K562 (cell line): Measurements from ENCODE around the gene TTLL11. TPM values are rescaled to one million over a fixed set of nuclear protein-coding genes. Genes with fewer than 3 reads are reported as not detected.

Experiments used
- ATAC-seq: fragments of 200-7000 bp; cut with Tn5 transposase; 3 replicates; pipeline ENCODE4 v1.9.1; 2020; ENCODE audit warnings: moderate library complexity
- BruUV-seq: library from RNA; stranded (reverse); fragments of 400-500 nt; replicated peaks from 2 replicates; lab custom pipeline; 2021; lab: Mats Ljungman, UMichigan
- CTCF ChIA-PET: fragments of 300-600 bp; formaldehyde crosslinking; extraction: SDS; loops from one replicate; lab custom pipeline; 2021; ENCODE audit warnings: low intra/inter-chr PET ratio; lab: Yijun Ruan, JAX
- POLR2A ChIA-PET: fragments of 300-600, 350-650 bp; sonication (Branson Sonifier 250); formaldehyde crosslinking; extraction: SDS; loops from one replicate; lab custom pipeline; 2021; ENCODE audit warnings: antibody characterized with exemption, inconsistent platforms; lab: Yijun Ruan, JAX
- DNase-seq, 4 experiments: peaks; one replicate each; pipeline versions ENCODE4 v3.0.0 to v3.0.0-alpha.2; 2011 to 2018; ENCODE audit warnings: low spot score in 3 of 4, mixed read lengths in 3 of 4; ENCODE audit errors: extremely low read depth in 1 of 4
- FAIRE-seq: peaks from 2 replicates; lab custom pipeline; 2011; peaks lifted over from hg19 to GRCh38; lab: Jason Lieb, UNC
- H2AFZ ChIP-seq: 2 replicates; pipeline ENCODE4 v1.6.0; 2011; ENCODE audit warnings: low read depth, low read length, control low read depth, inconsistent platforms
- H3K27ac ChIP-seq: fragments of 200-600 bp; 3 replicates; pipeline ENCODE4 v1.8.0; 2011; ENCODE audit warnings: low read depth, mild to moderate bottlenecking, control low read depth, inconsistent platforms, low read length, moderate library complexity, mixed read lengths; ENCODE audit errors: extremely low read depth
- H3K27me3 ChIP-seq, 2 experiments: fragments of 300-600 bp in 1 of 2; 2 replicates in 1 of 2; 3 replicates in 1 of 2; pipeline versions ENCODE4 v1.6.0 to v1.8.0; 2011; ENCODE audit warnings: inconsistent platforms in 2 of 2, low read length in 2 of 2, mild to moderate bottlenecking in 1 of 2, mixed read lengths in 1 of 2, moderate library complexity in 1 of 2; ENCODE audit not compliant: control insufficient read depth in 2 of 2, insufficient read depth in 2 of 2
- H3K36me3 ChIP-seq: fragments of 300-600 bp; 3 replicates; pipeline ENCODE4 v1.8.0; 2011; ENCODE audit warnings: mild to moderate bottlenecking, low read length, inconsistent platforms; ENCODE audit not compliant: control insufficient read depth, insufficient read depth
- H3K4me1 ChIP-seq, 2 experiments: fragments of 200-600 bp in 1 of 2; replicated peaks in 1 of 2; 2 replicates in 1 of 2; 3 replicates in 1 of 2; pipeline versions ENCODE4 v1.5.1 to v1.8.0; 2011; ENCODE audit warnings: inconsistent platforms in 2 of 2, low read length in 2 of 2, mild to moderate bottlenecking in 1 of 2, mixed read lengths in 1 of 2, moderate library complexity in 1 of 2; ENCODE audit not compliant: control insufficient read depth in 2 of 2, insufficient read depth in 2 of 2
- H3K4me2 ChIP-seq: 2 replicates; pipeline ENCODE4 v1.6.1; 2011; ENCODE audit warnings: low read length, control low read depth, inconsistent platforms, mixed read lengths; ENCODE audit not compliant: insufficient read depth
- H3K4me3 ChIP-seq: fragments of 200-600 bp; sonication (generic), shearing (Covaris generic); 2 replicates; pipeline ENCODE4 v1.5.1; 2016; ENCODE audit warnings: control low read depth, inconsistent platforms
- H3K79me2 ChIP-seq: fragments of 200-600 bp; 3 replicates; pipeline ENCODE4 v1.8.0; 2011; ENCODE audit warnings: low read length, inconsistent platforms; ENCODE audit not compliant: control insufficient read depth, insufficient read depth
- H3K9ac ChIP-seq, 2 experiments: 2 replicates each; pipeline versions ENCODE4 v1.6.0 to v1.6.1; 2011; ENCODE audit warnings: low read depth in 2 of 2, low read length in 2 of 2, control low read depth in 1 of 2, inconsistent platforms in 1 of 2, mild to moderate bottlenecking in 1 of 2, mixed read lengths in 1 of 2; ENCODE audit not compliant: insufficient read depth in 1 of 2
- H3K9me1 ChIP-seq: one replicate; pipeline ENCODE4 v1.6.0; 2011; ENCODE audit warnings: inconsistent platforms, mild to moderate bottlenecking, low read length, moderate library complexity; ENCODE audit not compliant: control insufficient read depth, insufficient read depth
- H3K9me3 ChIP-seq: replicated peaks from 2 replicates; pipeline ENCODE4 v1.5.1; 2011; ENCODE audit warnings: low read depth, low read length, inconsistent platforms; ENCODE audit not compliant: control insufficient read depth, insufficient read depth
- H4K20me1 ChIP-seq: replicated peaks from 2 replicates; pipeline ENCODE4 v1.6.1; 2011; ENCODE audit warnings: low read length, inconsistent platforms, mixed read lengths; ENCODE audit not compliant: control insufficient read depth, insufficient read depth
- CEBPG ChIP-seq, 3 experiments: fragments of 200-800 bp in 1 of 3; sonication (Bioruptor generic) in 1 of 3; sonication (generic) in 1 of 3; formaldehyde crosslinking in 1 of 3; IDR thresholded peaks in 2 of 3; conservative IDR thresholded peaks in 1 of 3; 2 replicates each; pipeline versions ENCODE4 v1.6.1 to v1.8.0; 2016 to 2022; ENCODE audit warnings: missing compliant biosample characterization in 2 of 3, missing genetic modification characterization in 2 of 3, mild to moderate bottlenecking in 1 of 3, missing genetic modification reagents in 1 of 3
- DDX20 ChIP-seq: fragments of 450-650 bp; IDR thresholded peaks from 2 replicates; pipeline ENCODE4 v1.6.1; 2016; ENCODE audit warnings: missing genetic modification characterization, low read depth, mild to moderate bottlenecking, missing compliant biosample characterization, moderate library complexity
- E2F6 ChIP-seq, 2 experiments: IDR thresholded peaks; 2 replicates each; pipeline ENCODE4 v1.6.1; 2011; ENCODE audit warnings: borderline replicate concordance in 1 of 2, control low read depth in 1 of 2, low read depth in 1 of 2, low read length in 1 of 2, mild to moderate bottlenecking in 1 of 2, mixed read lengths in 1 of 2, moderate library complexity in 1 of 2; ENCODE audit not compliant: insufficient read depth in 1 of 2, insufficient read length in 1 of 2, poor library complexity in 1 of 2, severe bottlenecking in 1 of 2; ENCODE audit errors: extremely low read depth in 1 of 2
- MLX ChIP-seq, 2 experiments: fragments of 450-650 bp in 1 of 2; sonication (generic) in 1 of 2; formaldehyde crosslinking; conservative IDR thresholded peaks; 2 replicates each; pipeline versions ENCODE4 v1.4.0 to v1.8.1; 2020 to 2022; ENCODE audit warnings: mild to moderate bottlenecking in 1 of 2, missing genetic modification reagents in 1 of 2
- MYNN ChIP-seq, 2 experiments: sonication (generic); formaldehyde crosslinking in 1 of 2; IDR thresholded peaks; 2 replicates each; pipeline versions ENCODE4 v1.5.0 to v1.6.1; 2016 to 2020; ENCODE audit warnings: antibody characterized with exemption in 1 of 2, missing genetic modification reagents in 1 of 2
- NRF1 ChIP-seq, 2 experiments: fragments of 450-650 bp; IDR thresholded peaks in 1 of 2; conservative IDR thresholded peaks in 1 of 2; 2 replicates each; pipeline ENCODE4 v1.6.1; 2014; ENCODE audit warnings: mild to moderate bottlenecking in 2 of 2
- TARDBP ChIP-seq: fragments of 450-650 bp; IDR thresholded peaks from 2 replicates; pipeline ENCODE4 v1.6.1; 2016
- TEAD4 ChIP-seq, 2 experiments: sonication (generic) in 1 of 2; formaldehyde crosslinking in 1 of 2; IDR thresholded peaks; 2 replicates each; pipeline versions ENCODE4 v1.6.1 to v1.8.0; 2012 to 2022; ENCODE audit warnings: borderline replicate concordance in 1 of 2, inconsistent platforms in 1 of 2, low read length in 1 of 2, mild to moderate bottlenecking in 1 of 2, missing genetic modification reagents in 1 of 2
- ZNF77 ChIP-seq: fragments of 250-450 bp; sonication (Bioruptor Pico); IDR thresholded peaks from 2 replicates; pipeline ENCODE4 v1.5.0; 2020
- WGBS: fragments of 100-300 bp; shearing (Covaris generic); methylation state at CpG from one replicate; pipeline ENCODE4 v1.1.6; 2016; ENCODE audit warnings: low coverage, mixed read lengths; ENCODE audit not compliant: insufficient coverage; ENCODE audit errors: missing lambda C conversion rate; 5-methylcytosine and 5-hydroxymethylcytosine counted together
- in situ Hi-C: fragments of 300-500 bp; cut with MboI; formaldehyde crosslinking; loops from 4 replicates; pipeline ENCODE4 v1.15.0; 2018; ENCODE audit warnings: inconsistent platforms, mixed read lengths
- intact Hi-C: fragments of 100-400 bp; cut with micrococcal nuclease; formaldehyde crosslinking; loops from 2 replicates; pipeline ENCODE4 v1.14.2; 2022
- polyA plus RNA-seq, 8 experiments: library from polyadenylated mRNA; depleted of rRNA in 4 of 8; stranded (reverse) in 5 of 8; unstranded in 3 of 8; fragments of >200 nt; fragmentation: Nextera tagmentation in 2 of 8; fragmentation: Illumina TruSeq in 1 of 8; extraction: Ambion mirVana in 2 of 8; extraction: Trizol in 1 of 8; gene quantifications; 2 replicates each; pipeline versions ENCODE4 v1.2.1 to v1.2.3, GENCODE V29; 2011 to 2014; ENCODE audit warnings: inconsistent platforms in 1 of 8, missing spikeins in 1 of 8
- total RNA-seq, 7 experiments: library from RNA; depleted of rRNA in 6 of 7; stranded (reverse); fragments of >200 nt in 6 of 7; fragmentation: Illumina TruSeq in 2 of 7; extraction: Trizol in 2 of 7; gene quantifications; 2 replicates each; pipeline versions ENCODE4 v1.2.1 to v1.2.3, GENCODE V29; 2011 to 2021; ENCODE audit warnings: low replicate concordance in 1 of 7

Gene TTLL11
- total and polyA plus RNA-seq, 9 of the 15 experiments (the other 6 are each of a cell fraction or from before 2014, with no cell fraction given): 0.83 to 4.4 (median 2.7) TPM

- TF ChIP-seq E2F6 (IDR thresholded peaks at IDR 0.05; ENCODE audit: borderline replicate concordance in 1 of 2, extremely low read depth in 1 of 2, insufficient read depth in 1 of 2, insufficient read length in 1 of 2, low read depth in 1 of 2, low read length in 1 of 2, poor library complexity in 1 of 2, severe bottlenecking in 1 of 2): peak; percentile 50 to 69
- no peak for TF ChIP-seq ZNF77 (CRISPR knock-in tag)
- TF ChIP-seq MLX (CRISPR knock-in tag; conservative IDR thresholded peaks at IDR 0.05): no peak
- TF ChIP-seq MYNN (IDR thresholded peaks at IDR 0.05): no peak
- TF ChIP-seq MYNN (CRISPR knock-in tag; IDR thresholded peaks at IDR 0.05): no peak
- TF ChIP-seq NRF1 (conservative IDR thresholded peaks at IDR 0.05 in 1 of 2, IDR thresholded peaks at IDR 0.05 in 1 of 2): peak; percentile 83 to 86
Measured at GRCh38 chr9:122092611-122093506, at the start of gene TTLL11 (continued).

GRCh38 chr9:122141671-122142070 is 48.6 kb upstream of the TTLL11 start:
- no peaks in the 10 kb centered on the region for H3K79me2 ChIP-seq
- intact Hi-C loops (no loop called here), in situ Hi-C loops (no loop called here)
- ChIA-PET CTCF (no interaction called here), POLR2A (no interaction called here)
- TF ChIP-seq TARDBP: no peak
- TF ChIP-seq TEAD4 (IDR thresholded peaks at IDR 0.05; ENCODE audit: low read length): no peak
- TF ChIP-seq TEAD4 (CRISPR knock-in tag; IDR thresholded peaks at IDR 0.05; ENCODE audit: borderline replicate concordance): no peak
- TF ChIP-seq CEBPG (CRISPR knock-in tag; IDR thresholded peaks at IDR 0.05): no peak
- no peak for TF ChIP-seq CEBPG (tag; conservative IDR thresholded peaks at IDR 0.05 in 1 of 2, IDR thresholded peaks at IDR 0.05 in 1 of 2)
- no peak for TF ChIP-seq DDX20 (tag)
- no peak for FAIRE-seq
- H3K4me2 ChIP-seq: no peak overlapping the region
- no peak overlapping the region for H3K4me3 ChIP-seq
- 91% methylated on average over 5 of the region's 5 CpGs for WGBS
- no peak overlapping the region for H2AFZ ChIP-seq
- peaks cover 0 to 2% of the 10 kb centered on the region in 2 experiments; a peak in 1 of 5 replicates for H3K27me3 ChIP-seq
- peaks cover 0 to 3% of the 10 kb centered on the region in 2 experiments; a peak in 2 of 5 replicates for H3K4me1 ChIP-seq
- H3K36me3 ChIP-seq: peaks cover 50% of the 10 kb centered on the region
- H3K9me3 ChIP-seq: no peaks in the 10 kb centered on the region
- H4K20me1 ChIP-seq: peaks cover 14% of the 10 kb centered on the region
- no peak overlapping the region for H3K9ac ChIP-seq
- BruUV-seq: no TSS peak
- no peaks in the 10 kb centered on the region for H3K9me1 ChIP-seq
- no peak for DNase-seq
- H3K27ac ChIP-seq: no peak overlapping the region
- no peak for ATAC-seq
